AG09319 (cell line): ENCODE data around the gene BTBD1.
"Not testable (repeated sequence)": the region's sequence is repeated elsewhere in the genome, so short reads cannot be mapped to it uniquely, and the experiment has no call there.

Source experiments
- DNase-seq: peaks from one replicate; pipeline ENCODE4 v3.0.0-alpha.2; 2010; ENCODE audit warnings: low read depth; ENCODE audit errors: extremely low read depth
- TF ChIP-seq, protein P1 (sequence below): IDR thresholded peaks from 2 replicates; pipeline ENCODE4 v1.5.1; 2011; ENCODE audit warnings: low read depth, mild to moderate bottlenecking, inconsistent platforms, low read length, moderate library complexity

The BTBD1 gene

DNA sequence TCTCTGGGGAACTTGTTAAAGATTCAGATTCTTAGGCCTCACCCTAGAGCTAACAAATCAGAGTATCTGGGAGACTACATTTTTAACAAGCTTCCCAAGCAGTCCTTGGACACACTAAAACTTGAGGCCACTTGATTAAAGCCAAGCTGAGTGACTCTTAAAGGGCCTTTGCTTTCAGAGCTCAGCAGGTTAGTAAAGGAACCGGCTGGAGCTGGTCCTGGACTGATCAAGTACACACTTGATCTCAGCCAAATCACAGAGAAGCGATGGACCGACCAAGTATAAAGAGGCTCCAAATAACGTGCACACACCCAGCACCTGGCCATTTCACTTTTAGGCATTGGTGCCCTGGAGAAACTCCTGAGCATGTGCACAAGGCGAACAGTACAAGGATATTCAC, 27.5 kb upstream of the BTBD1 start:
- TF ChIP-seq, protein P1, sequence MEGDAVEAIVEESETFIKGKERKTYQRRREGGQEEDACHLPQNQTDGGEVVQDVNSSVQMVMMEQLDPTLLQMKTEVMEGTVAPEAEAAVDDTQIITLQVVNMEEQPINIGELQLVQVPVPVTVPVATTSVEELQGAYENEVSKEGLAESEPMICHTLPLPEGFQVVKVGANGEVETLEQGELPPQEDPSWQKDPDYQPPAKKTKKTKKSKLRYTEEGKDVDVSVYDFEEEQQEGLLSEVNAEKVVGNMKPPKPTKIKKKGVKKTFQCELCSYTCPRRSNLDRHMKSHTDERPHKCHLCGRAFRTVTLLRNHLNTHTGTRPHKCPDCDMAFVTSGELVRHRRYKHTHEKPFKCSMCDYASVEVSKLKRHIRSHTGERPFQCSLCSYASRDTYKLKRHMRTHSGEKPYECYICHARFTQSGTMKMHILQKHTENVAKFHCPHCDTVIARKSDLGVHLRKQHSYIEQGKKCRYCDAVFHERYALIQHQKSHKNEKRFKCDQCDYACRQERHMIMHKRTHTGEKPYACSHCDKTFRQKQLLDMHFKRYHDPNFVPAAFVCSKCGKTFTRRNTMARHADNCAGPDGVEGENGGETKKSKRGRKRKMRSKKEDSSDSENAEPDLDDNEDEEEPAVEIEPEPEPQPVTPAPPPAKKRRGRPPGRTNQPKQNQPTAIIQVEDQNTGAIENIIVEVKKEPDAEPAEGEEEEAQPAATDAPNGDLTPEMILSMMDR = no peak
- no peak for DNase-seq

DNA sequence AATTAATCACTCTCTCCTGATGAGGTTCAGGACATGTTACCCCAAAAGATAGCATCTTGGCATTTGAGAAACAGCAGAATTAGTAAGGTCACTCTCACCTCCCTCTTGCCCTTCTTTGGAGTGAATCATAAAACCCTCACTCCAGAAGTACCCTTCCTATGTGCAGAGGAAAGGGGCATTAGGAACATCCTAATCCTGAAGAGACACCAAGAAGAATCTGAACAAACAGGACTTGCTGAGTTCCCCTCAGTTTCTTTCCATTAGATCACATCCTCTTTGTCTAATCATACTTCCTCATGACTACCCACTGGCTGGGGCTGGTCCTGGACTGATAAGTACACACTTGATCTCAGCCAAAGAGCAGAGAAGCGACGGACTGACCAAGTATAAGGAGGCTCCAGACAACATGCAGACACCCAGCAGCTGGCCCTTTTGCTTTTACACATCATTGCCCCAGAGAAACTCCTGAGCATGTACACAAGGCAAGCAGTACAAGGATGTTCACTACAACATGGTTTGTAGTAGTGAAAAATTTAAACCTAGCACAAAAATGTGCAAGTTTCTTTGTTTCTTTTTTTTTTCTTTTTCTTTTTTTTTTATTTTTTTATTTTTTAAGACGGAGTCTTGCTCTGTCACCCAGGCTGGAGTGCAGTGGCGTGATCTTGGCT, 25.4 kb upstream of the BTBD1 start:
- TF ChIP-seq, protein P1 = no peak
- no peak for DNase-seq

DNA sequence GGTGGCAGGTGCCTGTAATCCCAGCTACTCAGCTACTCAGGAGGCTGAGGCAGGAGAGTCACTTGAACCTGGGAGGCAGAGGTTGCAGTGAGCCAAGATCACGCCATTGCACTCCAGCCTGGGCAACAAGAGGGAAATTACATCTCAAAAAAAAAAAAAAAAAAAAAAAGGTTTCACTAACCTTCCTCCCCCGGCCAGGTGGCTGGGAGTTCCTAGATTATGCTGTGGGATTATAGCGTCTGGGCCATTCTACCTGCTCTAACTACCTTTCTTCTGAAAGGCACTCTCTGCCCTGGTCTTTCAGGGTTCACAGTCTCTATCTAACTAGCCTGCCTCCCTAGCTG, 24.9 kb upstream of the BTBD1 start:
- DNase-seq = not testable (repeated sequence)

DNA sequence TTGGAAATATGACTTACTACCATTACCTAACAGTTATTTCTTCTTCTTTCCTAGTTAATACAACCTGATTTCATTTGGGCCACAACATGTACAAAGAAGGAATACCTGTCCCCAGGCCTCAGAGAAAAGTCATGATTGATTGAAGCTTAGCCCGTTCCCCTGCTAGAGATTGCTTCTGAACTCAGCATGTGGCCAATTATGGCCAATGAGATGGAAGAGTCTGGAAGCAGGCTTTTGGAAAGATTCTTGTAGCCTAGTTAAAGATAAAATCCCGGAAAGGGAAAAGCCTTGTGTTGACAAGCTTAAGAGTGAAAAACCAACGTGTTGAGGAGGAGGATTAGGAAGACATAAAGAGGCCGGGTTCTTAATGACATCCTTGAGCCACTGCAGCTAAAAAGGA, 23.4 kb upstream of the BTBD1 start:
- TF ChIP-seq, protein P1 = no peak
- DNase-seq = no peak

DNA sequence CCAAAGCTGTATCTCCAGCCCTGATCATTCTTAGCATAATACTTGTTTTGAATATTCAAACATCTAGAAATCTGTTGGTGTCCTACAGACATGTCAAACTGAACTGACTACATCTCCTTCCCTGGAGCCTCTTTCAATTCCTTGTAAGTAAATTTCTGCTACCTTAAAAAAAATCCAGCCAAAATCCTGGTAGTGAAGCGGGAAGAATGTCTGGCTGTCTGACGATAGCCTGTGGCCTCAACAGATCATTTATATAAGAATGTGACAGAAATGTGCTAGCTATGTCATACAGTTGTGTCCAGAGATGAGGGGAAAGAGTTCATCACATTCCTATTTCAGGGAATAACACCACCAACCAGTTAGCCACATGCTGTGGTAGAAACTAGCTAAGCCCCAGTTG, 21.8 kb upstream of the BTBD1 start:
- DNase-seq = no peak
- TF ChIP-seq, protein P1 = no peak

DNA sequence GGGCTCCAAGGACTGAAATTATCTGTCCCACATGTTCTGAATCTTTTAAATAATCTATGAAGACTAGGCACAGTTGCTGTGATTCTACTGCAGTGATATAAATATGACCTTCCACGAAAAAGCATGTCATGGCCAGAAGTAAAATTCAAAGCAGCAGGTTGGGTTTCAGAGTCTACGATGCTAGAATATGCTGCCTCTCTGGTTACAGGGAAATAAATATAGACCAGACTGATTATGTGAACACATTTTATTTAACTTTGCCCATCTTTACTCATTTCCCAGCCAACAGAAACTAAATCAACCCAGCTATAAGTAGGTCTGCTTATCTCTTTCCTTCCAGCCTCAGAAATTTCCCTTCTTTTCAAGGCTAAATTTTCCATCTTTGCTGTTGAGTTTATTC, 20.5 kb upstream of the BTBD1 start:
- TF ChIP-seq, protein P1 = no peak
- no peak for DNase-seq

DNA sequence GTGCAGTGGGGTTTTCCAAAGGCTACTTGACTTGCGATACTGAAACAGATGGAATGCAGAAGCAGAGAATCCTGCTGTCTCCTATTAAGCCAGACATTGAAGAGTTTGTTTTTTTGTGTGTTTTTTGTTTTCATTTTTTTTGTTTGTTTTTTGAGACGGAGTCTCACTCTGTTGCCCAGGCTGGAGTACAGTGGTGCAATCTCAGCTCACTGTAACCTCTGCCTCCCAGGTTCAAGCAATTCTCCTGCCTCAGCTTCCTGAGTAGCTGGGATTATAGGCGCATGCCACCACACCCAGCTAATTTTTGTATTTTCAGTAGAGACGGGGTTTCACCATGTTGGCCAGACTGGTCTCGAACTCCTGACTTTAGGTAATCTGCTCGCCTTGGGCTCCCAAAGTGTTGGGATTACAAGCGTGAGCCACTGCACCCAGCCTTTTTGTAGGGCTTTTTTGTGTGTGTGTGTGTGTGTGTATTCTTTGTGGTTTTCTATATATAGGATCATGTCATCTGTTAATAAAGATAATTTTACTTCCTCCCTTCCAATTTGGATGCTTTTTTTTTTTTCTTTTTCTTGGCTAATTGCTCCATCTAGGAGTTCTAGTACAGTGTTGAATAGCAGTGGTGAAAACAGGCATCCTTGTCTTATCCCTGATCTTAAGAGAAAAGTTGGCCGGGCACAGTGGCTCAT, 19.0 kb upstream of the BTBD1 start:
- not testable (repeated sequence) for DNase-seq

DNA sequence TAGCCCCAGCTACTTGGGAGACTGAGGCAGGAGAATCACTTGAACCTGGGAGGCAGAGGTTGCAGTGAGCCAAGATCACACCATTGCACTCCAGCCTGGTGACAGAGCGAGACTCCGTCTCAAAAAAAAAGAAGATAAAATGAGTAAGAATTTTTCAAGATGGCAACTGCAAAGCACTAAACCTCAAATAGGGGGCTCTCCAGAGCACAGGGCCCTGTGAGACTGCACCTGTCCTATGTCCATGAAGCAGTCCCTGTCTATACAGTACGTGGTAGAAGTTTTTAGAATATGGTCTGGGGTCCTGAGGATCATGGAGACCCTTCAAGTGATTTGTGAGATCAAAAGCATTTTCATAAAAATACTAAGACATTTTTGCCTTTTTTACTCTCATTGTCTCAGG, 18.4 kb upstream of the BTBD1 start:
- not testable (repeated sequence) for DNase-seq

DNA sequence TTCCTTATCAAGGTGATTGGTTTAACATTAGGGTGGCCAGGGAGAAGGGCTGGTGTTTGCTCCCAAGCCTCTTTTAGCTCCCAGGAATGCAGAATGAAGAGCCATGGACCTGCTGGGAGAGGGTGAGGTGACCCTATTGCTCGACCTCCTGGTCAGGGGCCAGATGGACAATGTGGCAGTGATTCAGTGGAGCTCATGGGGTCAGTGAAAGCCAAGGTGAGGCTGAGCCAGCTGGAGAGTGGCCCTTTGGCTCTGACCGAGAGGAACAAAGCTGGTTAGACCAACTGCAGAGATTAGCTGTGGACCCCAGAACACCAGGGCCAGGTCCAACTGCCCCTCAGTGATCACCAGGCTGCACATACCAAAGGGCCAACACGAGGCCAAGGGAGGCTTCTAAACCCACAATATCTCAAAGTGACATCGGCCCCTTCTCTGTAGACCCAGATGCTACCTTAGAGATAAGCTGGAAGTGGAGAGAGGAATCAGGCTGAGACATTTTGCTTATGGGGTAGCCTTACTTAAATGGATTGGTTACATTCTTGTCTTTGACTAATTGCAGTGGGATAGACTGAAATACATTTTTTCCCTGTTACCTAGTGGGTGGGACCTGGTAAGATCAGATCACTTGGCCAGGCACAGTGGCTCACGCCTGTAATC, 15.8 kb upstream of the BTBD1 start:
- DNase-seq = no peak

More for the DNA sequence above, 15.8 kb upstream of the BTBD1 start:
- TF ChIP-seq, protein P1 = no peak
